GM18511 (cell line): Measurements from ENCODE around the gene POLR1C.
"Not testable (repeated sequence)": the region's sequence is repeated elsewhere in the genome, so short reads cannot be mapped to it uniquely, and the experiment has no call there.

ENCODE experiments used
- ATAC-seq: cut with Tn5 transposase; IDR thresholded peaks from one replicate; pipeline ENCODE4 v1.9.1; 2021; ENCODE audit warnings: mild to moderate bottlenecking, moderate library complexity; ENCODE audit not compliant: unreplicated experiment

The POLR1C gene

DNA sequence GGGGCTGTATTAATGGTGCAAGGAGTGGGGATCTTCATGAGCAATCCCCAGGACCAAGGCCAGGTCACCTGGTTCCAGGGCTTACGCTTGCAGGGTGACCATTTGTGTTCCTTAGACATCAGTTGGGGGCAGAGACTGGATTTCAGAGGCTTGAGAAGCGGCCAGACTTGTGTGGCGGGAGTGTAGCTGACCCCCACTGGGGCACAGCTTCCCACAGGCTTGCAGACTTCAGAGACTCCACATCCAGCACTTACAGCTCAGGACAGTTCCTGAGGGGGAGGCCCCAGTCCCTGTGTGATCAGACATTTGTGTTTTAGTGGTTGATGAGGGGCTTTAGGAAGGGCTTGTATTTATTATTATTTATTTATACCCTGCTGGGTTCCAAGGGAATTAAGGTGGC is 24.2 kb upstream of the POLR1C start:
- ATAC-seq: no peak

GRCh38 chr6:43493230-43493629 is 23.7 kb upstream of the POLR1C start:
- ATAC-seq: no peak

- no peak for ATAC-seq
These were observed 23.1 kb upstream of the POLR1C start for GRCh38 chr6:43493833-43494232.

DNA sequence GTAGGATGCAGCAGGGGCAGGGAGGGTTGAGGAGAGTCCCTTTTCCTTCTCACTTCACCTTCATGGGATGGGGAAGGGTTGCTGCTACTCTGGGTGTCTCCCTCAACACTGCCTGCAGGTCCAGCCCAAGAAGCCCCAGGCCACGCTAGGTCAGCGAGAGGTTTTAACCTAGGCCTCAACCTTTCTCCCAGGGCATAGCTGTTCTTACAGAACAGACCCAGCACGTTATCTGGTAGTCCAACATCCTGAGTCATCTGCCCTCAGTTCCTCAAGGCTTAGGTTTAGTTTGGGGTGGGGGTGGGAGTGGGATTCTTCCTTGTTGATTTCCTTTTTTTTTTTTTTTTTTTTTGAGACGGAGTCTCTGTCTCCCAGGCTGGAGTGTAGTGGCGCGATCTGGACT is 22.6 kb upstream of the POLR1C start:
- no peak for ATAC-seq

DNA sequence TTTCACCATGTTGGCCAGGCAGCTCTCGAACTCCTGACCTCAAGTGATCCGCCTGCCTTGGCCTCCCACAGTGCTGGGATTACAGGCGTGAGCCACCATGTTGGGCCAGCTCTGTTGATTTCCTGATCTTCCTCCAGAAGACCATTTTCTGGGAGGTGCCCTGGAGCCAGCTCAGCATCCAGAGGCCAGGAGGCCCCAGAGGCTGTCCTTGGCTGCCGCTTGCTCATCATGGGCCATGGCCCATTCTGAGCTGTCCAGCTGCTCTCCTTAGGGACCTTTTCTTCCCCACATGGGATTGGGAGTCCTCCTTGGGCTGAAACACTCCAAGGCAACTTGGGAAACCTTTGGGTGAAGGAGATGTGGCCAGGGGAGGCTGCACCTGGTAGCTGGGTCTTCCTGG is 22.1 kb upstream of the POLR1C start:
- no peak for ATAC-seq

DNA sequence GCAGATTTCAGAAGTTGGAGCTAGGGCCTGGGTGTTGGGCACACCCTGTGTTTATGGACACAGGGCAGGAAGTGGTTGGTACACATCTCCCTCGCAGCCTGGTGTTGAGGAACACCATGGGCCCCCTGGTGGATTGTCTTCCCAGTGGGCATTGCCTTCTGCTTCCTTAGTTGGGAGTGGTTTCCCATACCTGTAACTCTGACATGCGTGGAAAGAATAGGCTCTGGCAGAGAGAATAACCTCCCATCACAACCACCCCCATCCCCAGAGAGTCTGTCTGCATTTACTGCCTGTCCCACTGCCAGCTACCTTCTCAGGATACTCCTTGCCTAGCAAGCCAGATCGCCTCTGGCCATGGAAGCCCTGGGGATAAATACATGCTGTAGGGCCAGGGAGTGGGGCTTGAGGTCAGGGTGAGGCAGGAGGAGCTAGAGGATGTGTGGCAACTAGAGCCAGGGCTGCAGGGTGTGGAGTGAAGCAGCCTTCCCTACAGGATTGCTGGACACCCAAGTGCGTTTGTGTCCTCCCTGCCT is 21.4 kb upstream of the POLR1C start:
- no peak for ATAC-seq

GRCh38 chr6:43496370-43497128 is 20.3 kb upstream of the POLR1C start:
- no peak for ATAC-seq

DNA sequence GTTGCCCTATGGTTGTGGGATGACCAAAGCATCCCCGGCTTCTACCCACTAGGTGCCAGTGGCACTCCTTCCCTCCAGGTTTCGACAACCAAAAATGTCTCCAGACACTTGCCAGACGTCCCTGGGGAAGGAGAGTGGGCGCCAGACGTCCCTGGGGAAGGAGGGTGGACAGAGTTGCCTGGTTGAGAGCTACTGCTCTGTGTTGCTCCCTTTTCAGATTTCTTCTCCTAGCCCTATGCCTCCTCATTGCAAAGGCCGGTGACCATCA is 19.8 kb upstream of the POLR1C start:
- ATAC-seq: no peak

GRCh38 chr6:43497689-43498088 is 19.2 kb upstream of the POLR1C start:
- ATAC-seq: no peak

DNA sequence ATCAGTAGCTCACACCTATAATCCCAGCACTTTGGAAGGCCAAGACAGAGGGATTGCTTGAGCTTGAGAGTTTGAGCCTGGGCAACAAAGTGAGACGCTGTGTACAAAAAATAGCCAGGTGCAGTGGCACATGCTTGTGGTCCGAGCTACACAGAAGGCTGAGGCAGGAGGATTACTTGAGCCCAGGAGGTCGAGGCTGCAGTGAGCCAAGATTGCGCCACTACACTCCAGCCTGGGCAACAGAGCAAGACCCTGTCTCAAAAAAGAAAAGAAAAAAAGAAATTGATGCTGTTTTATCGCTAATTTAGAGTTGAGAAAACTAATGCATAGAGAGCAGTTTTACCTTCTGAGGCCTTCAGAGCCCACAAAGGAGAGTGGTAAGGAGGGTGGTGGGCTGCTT is 18.6 kb upstream of the POLR1C start:
- not testable (repeated sequence) for ATAC-seq

DNA sequence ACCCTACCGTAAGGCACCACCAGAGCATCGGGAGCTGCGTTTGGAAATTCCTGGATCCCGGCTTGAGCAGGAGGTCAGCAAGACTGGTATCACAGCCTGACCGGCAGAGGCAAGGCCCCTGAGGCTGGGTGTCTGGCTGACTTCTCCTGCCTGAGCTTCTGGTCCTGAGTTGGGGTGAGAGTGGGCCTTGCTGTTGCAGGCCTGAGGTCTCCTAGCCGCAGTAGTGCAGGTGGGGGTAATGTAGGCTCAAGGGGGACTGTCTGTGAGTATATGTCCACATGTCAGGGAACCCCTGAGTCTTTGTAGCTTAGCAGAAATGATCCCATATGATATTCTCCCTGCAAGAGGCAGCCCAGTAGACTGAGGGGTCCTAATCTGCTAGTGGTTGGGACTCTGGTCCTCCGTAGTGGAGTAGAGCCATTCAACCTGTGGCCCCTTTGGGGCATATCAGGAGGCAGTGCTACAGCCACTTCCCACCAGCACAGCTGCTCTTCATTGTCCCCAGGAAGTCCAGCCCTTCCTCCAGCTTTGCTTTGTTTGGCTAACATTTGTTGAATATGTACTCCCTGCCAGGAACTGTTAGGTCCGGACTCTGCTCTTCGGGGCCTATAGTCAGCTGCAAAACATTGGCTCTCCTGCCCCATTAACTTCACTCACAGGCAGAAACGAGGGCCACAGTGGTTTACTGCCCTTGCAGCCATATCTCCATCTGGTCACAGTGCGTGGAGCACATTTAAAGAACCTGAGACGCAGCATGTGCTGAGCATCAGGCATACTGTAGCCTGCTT is 17.7 kb upstream of the POLR1C start:
- no peak for ATAC-seq

DNA sequence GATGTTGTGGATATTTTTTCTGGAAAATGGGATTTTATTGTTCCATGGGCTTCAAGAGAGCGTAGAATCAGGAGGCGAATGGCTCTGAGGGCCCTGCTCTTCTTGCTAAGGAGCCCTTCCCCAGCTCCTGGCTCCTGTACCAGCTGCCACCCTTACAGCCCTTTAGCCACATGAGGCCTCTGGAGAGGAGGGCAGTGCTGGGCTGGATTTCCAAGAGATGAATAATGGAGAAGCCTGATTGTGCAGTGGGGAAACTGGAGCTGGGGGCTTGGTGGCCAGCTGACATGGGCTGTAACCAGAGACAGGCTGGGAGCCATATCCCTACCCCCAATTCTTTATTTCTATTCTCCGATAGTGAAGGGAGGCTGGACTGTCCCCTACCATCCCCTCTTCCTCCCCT is 16.0 kb upstream of the POLR1C start:
- no peak for ATAC-seq

- ATAC-seq: no peak
These were observed 14.2 kb upstream of the POLR1C start for GRCh38 chr6:43502666-43503065.

GRCh38 chr6:43503443-43503842 is 13.4 kb upstream of the POLR1C start:
- ATAC-seq: no peak

- ATAC-seq: no peak
These were observed 11.9 kb upstream of the POLR1C start for GRCh38 chr6:43504756-43505593.

DNA sequence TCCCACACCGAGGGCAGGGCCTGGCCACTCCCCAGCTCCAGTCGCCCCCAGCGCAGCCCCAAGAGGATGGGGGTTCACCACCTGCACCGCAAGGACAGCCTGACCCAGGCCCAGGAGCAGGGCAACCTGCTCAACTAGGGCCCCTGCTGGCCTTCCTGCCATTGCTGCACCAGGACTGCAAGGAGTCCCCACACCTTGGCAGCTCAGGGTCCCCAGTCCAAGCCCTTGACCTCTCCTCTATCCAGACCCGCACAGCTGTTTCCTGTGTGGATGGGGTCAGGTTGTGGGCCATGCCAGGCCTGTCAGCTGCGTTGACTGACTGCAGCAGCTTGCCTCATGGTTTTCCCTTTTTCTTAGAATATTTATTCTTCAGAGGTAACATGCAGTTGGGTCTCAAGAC is 11.2 kb upstream of the POLR1C start:
- no peak for ATAC-seq

DNA sequence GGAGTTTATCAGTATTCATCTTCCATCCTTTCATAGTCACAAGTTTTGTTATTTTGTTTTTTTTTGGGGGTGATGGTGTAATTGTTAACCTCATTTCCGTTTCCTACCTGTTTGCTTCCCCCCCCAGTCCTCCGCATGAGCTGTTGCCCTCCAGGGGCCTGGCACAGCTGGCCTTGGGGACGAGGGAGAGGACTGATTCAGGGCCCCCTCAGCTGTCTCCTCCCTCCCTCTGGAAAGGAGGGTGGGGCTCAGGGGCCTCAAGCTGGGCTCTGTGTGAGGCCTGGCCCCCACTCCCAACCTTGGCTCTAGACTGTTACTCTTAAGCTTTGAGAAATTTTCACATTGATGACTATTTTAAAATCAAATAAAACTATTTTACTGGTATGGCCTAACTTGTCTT is 10.7 kb upstream of the POLR1C start:
- ATAC-seq: no peak

DNA sequence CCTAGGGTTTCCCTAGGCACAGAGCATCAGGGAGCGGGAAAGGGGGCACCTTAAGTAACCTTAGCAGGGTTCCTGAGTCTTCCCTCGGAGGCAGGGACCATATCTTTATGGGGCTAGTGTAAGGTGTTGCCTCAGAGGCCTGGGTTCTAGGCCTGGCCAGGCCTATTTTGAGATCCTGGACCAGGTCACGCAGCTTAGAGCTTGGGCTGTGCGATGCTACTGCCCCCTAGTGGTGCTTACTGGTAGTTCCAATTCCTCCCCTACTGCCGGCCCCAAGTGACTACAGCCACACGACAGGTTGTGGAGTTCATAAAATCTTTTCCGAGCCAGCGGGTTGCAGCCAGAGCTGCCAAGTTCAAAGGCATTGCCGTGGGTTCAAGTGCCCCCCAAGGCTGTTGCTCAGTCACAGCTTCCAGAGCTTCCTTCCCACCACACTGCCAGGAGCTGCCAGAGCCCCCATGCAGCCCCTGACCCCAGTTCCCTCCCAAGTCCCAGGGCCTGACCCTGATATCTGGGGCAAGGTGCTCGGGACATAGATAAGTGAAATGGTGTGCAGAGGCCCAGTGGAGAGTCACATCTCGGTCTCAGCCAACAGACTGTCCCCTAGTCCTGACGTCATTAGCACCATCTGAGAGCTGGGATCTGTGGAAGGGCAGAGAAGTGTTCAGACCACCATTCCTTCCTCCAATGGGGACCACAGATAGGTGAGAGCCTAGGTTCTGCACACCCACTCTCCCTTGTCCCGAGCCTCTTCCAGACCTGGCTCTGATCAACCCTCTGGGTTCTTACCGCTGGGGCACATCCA is 10.0 kb upstream of the POLR1C start:
- peak; percentile 62 for ATAC-seq

DNA sequence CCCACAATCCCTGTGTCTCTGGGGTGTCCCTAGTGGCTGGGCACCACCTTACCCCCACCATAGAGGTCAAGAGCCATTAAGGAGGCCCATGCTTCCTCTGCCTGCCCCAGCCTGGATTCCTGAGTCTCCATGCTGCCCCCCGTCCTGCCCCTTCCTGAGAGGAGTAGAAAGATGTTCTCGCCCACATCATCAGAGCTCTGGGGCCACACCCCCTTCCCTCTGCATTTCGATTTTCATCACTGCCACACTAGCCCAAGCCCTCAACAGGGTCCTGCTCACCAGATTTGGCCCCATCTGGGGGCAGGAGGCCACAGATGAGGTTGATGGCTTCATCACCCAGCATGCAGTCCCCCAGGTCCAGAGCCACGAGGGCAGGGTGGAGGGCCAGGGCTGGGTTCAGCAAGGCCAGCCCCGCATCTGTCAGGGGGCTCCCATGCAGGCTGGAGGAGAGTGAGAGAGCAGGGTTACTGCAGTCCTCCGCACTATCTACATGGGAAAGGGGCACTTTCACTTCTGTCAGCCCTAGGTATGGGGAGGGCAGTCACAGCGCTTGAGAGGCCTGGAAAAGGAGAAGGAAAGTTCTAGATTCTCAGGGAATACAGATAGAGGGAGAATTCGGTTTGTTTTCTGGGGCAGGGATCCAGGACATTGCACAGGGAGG is 8.3 kb upstream of the POLR1C start:
- no peak for ATAC-seq
